RWPE2 (cell line): ENCODE data around the gene COX6B2.

Source experiments
- ATAC-seq: fragments of 200-7000 bp; cut with Tn5 transposase; 3 replicates; pipeline ENCODE4 v1.9.1; 2021; ENCODE audit warnings: low read depth
- DNase-seq: peaks from one replicate; pipeline ENCODE4 v3.0.0-alpha.2; 2020; ENCODE audit warnings: low spot score
- H3K27ac ChIP-seq: fragments of 450-650 bp; 2 replicates; pipeline ENCODE4 v1.5.1; 2017; ENCODE audit warnings: mild to moderate bottlenecking; ENCODE audit not compliant: poor library complexity, severe bottlenecking
- H3K27me3 ChIP-seq: fragments of 250-450 bp; sonication (Bioruptor Pico); 2 replicates; pipeline ENCODE4 v1.5.1; 2021; ENCODE audit warnings: mild to moderate bottlenecking, moderate library complexity; ENCODE audit not compliant: insufficient read depth, poor library complexity, severe bottlenecking
- H3K36me3 ChIP-seq: fragments of 250-450 bp; sonication (Bioruptor Pico); 2 replicates; pipeline ENCODE4 v1.5.1; 2020; ENCODE audit warnings: low read depth, mild to moderate bottlenecking, moderate library complexity
- H3K4me1 ChIP-seq: fragments of 250-450 bp; sonication (Bioruptor Pico); 2 replicates; pipeline ENCODE4 v1.5.1; 2021; ENCODE audit warnings: mild to moderate bottlenecking, moderate library complexity; ENCODE audit not compliant: insufficient read depth, poor library complexity, severe bottlenecking
- H3K4me3 ChIP-seq: fragments of 250-450 bp; sonication (Bioruptor Pico); 2 replicates; pipeline ENCODE4 v1.5.1; 2021; ENCODE audit warnings: mild to moderate bottlenecking, moderate library complexity; ENCODE audit not compliant: severe bottlenecking
- H3K9me3 ChIP-seq: fragments of 250-450 bp; sonication (Bioruptor Pico); 2 replicates; pipeline ENCODE4 v1.5.1; 2021; ENCODE audit warnings: mild to moderate bottlenecking, moderate library complexity; ENCODE audit not compliant: severe bottlenecking
- TF ChIP-seq, protein P1 (sequence below): fragments of 450-650 bp; IDR thresholded peaks from one replicate; pipeline ENCODE4 v1.5.1; 2017; ENCODE audit warnings: mild to moderate bottlenecking, moderate library complexity; ENCODE audit not compliant: poor library complexity, severe bottlenecking

The COX6B2 gene

DNA sequence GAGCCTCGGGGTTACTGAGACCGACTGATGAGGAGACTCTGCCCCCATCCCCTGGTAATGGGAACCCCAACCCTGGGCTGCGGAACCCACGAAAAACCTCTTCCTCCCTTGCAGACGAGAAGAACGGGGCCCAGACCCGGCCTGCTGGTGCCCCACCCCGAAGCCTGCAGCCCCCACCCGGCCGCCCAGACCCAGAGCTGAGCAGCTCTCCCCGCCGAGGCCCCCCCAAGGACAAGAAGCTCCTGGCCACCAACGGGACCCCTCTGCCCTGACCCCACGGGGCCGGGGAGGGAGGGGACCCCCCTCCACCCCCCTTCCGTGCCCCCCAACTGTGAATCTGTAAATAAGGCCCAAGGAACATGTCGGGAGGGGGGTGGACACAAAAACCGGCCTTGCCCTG lies 42.7 kb downstream of the COX6B2 start:
- Histone ChIP-seq H3K27me3 (no peaks in the 10 kb centered on the region), H3K36me3 (no peaks in the 10 kb centered on the region), H3K9me3 (no peaks in the 10 kb centered on the region), H3K27ac (no peak overlapping the region), H3K4me3 (no peak overlapping the region), H3K4me1 (no peaks in the 10 kb centered on the region)
- ATAC-seq (no peak), DNase-seq (no peak)
- TF ChIP-seq, protein P1, sequence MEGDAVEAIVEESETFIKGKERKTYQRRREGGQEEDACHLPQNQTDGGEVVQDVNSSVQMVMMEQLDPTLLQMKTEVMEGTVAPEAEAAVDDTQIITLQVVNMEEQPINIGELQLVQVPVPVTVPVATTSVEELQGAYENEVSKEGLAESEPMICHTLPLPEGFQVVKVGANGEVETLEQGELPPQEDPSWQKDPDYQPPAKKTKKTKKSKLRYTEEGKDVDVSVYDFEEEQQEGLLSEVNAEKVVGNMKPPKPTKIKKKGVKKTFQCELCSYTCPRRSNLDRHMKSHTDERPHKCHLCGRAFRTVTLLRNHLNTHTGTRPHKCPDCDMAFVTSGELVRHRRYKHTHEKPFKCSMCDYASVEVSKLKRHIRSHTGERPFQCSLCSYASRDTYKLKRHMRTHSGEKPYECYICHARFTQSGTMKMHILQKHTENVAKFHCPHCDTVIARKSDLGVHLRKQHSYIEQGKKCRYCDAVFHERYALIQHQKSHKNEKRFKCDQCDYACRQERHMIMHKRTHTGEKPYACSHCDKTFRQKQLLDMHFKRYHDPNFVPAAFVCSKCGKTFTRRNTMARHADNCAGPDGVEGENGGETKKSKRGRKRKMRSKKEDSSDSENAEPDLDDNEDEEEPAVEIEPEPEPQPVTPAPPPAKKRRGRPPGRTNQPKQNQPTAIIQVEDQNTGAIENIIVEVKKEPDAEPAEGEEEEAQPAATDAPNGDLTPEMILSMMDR = no peak

DNA sequence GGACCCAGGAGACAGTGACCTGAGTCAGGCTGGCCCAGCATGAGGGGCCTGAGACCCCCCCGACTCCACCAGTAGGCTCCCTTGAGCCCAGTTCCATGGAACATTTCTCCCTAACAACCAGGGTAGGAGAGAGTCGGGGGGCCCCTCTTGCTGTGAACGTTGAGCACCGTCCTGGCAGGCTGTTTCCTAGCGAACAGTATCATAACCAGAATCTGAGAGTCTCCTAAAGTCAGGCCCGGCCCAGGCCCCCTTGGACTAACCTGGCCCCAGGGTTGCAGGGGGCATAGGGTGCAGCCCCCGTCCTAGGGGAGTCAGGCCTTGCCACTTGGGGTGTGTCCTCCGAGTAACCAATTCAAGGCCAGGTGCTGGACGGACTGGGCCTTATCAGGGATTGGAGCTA lies 43.1 kb downstream of the COX6B2 start:
- H3K27ac ChIP-seq = no peak overlapping the region
- DNase-seq (no peak), ATAC-seq (no peak)
- H3K9me3 ChIP-seq = no peaks in the 10 kb centered on the region
- TF ChIP-seq, protein P1 = no peak
- no peaks in the 10 kb centered on the region for H3K36me3 ChIP-seq
- no peak overlapping the region for H3K4me3 ChIP-seq
- no peaks in the 10 kb centered on the region for H3K4me1 ChIP-seq
- H3K27me3 ChIP-seq = no peaks in the 10 kb centered on the region

DNA sequence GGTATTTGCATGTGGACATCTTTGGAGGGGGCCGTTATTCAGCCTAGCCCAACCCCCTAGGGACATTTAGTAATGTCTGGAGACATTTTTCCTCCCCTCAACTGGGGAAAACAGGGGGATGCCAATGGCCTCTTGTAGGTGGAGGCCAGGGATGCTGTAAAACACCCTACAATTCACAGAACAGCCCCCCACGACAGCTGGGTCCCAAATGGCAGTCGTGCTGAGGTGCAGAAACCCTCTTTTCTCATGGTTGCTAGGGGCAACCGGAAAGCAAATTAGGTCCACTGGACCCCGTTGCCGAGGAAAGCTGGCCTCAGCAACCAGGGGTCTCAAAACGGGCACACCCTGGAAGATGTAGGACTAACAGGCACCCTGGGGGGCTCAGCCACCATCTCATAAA lies 44.0 kb downstream of the COX6B2 start:
- Histone ChIP-seq H3K36me3 (peaks cover 6% of the 10 kb centered on the region), H3K4me1 (no peaks in the 10 kb centered on the region), H3K4me3 (no peak overlapping the region), H3K27ac (no peak overlapping the region), H3K27me3 (no peaks in the 10 kb centered on the region), H3K9me3 (no peaks in the 10 kb centered on the region)
- TF ChIP-seq, protein P1 = no peak
- ATAC-seq (no peak), DNase-seq (no peak)

DNA sequence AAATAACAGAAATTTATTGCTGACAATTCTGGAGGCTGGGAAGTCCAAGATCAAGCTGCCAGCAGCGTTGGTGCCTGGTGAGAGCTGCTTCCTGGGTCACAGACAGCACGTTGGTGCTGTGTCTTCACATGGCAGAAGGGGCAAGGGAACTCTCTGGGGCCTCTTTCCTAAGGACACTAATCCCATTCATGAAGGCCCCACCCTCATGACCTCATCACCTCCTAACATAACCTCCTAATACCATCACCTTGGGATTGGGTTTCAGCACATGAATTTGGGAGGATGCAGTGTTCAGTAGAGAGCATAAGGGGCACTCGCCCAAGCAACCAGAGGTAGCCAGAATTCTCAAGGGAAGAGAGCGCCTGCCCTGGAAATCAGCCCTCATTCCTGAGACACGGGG lies 45.1 kb downstream of the COX6B2 start:
- TF ChIP-seq, protein P1 = no peak
- H3K27ac ChIP-seq = no peak overlapping the region
- DNase-seq = no peak

DNA sequence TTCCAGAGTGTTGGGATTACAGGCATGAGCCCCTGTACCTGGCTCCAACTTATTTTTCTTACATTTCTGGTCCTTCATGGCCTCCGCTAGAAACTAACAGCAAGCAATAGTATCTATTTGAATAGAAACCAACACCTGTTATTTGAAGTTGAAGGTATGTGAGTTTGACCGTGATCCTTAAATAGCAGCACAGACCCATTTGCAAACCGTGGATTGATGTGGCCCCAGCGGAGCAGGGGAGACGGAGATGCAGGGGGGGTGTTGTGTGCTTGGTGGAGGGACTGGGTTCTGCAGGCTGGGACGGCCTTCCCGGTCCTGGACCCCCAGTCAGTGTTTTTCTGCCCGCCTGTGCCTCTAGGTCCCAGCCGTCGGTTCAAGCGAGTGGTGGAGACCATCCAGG lies 46.2 kb downstream of the COX6B2 start:
- ATAC-seq (no peak), DNase-seq (no peak)
- no peak overlapping the region for H3K4me3 ChIP-seq
- H3K36me3 ChIP-seq = peaks cover 11% of the 10 kb centered on the region
- H3K27me3 ChIP-seq = no peaks in the 10 kb centered on the region
- TF ChIP-seq, protein P1 = no peak
- H3K4me1 ChIP-seq = no peaks in the 10 kb centered on the region
- H3K27ac ChIP-seq = no peak overlapping the region
- no peaks in the 10 kb centered on the region for H3K9me3 ChIP-seq

More for the DNA sequence above, 45.1 kb downstream of the COX6B2 start:
- Histone ChIP-seq H3K4me1 (no peaks in the 10 kb centered on the region), H3K36me3 (peaks cover 11% of the 10 kb centered on the region), H3K27me3 (no peaks in the 10 kb centered on the region), H3K4me3 (no peak overlapping the region), H3K9me3 (no peaks in the 10 kb centered on the region)
- no peak for ATAC-seq
